A549 (cell line): ENCODE measurements around the gene NLRP1.

Source experiments
- BHLHE40 ChIP-seq: IDR thresholded peaks from 2 replicates; pipeline ENCODE4 v1.6.1; 2012; ENCODE audit warnings: low read depth, low read length, inconsistent platforms
- FOSL2 ChIP-seq, 2 experiments: fragments of 450-650 bp in 1 of 2; fragments of >200 bp in 1 of 2; sonication (Bioruptor Twin) in 1 of 2; formaldehyde crosslinking; IDR thresholded peaks; 2 replicates each; pipeline versions ENCODE4 v1.5.0 to v1.6.1; 2016 to 2020; ENCODE audit warnings: mild to moderate bottlenecking in 1 of 2, moderate library complexity in 1 of 2
- HOXA7 ChIP-seq: fragments of 250-450 bp; sonication (Bioruptor Pico); IDR thresholded peaks from 2 replicates; pipeline ENCODE4 v1.5.0; 2020; ENCODE audit warnings: mild to moderate bottlenecking, moderate library complexity
- JUNB ChIP-seq: fragments of >200 bp; sonication (Bioruptor Twin); formaldehyde crosslinking; IDR thresholded peaks from 2 replicates; pipeline ENCODE4 v1.6.1; 2016
- MAX ChIP-seq: IDR thresholded peaks from 2 replicates; pipeline ENCODE4 v1.6.1; 2012
- NFE2L2 ChIP-seq: fragments of 150-350 bp; conservative IDR thresholded peaks from 2 replicates; pipeline ENCODE4 v1.6.1; 2014; ENCODE audit warnings: low read length
- POLR2A ChIP-seq: IDR thresholded peaks from 2 replicates; pipeline ENCODE4 v1.6.1; 2012; ENCODE audit warnings: mild to moderate bottlenecking, low read length
- POLR2AphosphoS2 ChIP-seq: conservative IDR thresholded peaks from 2 replicates; pipeline ENCODE4 v1.6.1; 2012; ENCODE audit warnings: low read length, improper control_type of control experiment, inconsistent platforms
- RCOR1 ChIP-seq: fragments of 150-350 bp; IDR thresholded peaks from 2 replicates; pipeline ENCODE4 v1.6.1; 2014; ENCODE audit warnings: antibody characterized with exemption, low read length, low read depth
- RFX5 ChIP-seq: fragments of 450-650 bp; IDR thresholded peaks from 2 replicates; pipeline ENCODE4 v1.7.1; 2014; ENCODE audit warnings: antibody characterized with exemption, mild to moderate bottlenecking, moderate library complexity
- TF ChIP-seq, protein P1 (sequence below): fragments of >200 bp; sonication (Bioruptor Twin); formaldehyde crosslinking; IDR thresholded peaks from 3 replicates; pipeline ENCODE4 v1.5.1; 2016
- TF ChIP-seq, protein P2 (sequence below): fragments of 250-450 bp; sonication (Bioruptor Pico); IDR thresholded peaks from 2 replicates; pipeline ENCODE4 v1.5.0; 2021; ENCODE audit warnings: mild to moderate bottlenecking, moderate library complexity, borderline replicate concordance

- TF ChIP-seq, protein P1, sequence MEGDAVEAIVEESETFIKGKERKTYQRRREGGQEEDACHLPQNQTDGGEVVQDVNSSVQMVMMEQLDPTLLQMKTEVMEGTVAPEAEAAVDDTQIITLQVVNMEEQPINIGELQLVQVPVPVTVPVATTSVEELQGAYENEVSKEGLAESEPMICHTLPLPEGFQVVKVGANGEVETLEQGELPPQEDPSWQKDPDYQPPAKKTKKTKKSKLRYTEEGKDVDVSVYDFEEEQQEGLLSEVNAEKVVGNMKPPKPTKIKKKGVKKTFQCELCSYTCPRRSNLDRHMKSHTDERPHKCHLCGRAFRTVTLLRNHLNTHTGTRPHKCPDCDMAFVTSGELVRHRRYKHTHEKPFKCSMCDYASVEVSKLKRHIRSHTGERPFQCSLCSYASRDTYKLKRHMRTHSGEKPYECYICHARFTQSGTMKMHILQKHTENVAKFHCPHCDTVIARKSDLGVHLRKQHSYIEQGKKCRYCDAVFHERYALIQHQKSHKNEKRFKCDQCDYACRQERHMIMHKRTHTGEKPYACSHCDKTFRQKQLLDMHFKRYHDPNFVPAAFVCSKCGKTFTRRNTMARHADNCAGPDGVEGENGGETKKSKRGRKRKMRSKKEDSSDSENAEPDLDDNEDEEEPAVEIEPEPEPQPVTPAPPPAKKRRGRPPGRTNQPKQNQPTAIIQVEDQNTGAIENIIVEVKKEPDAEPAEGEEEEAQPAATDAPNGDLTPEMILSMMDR = no peak
- no peak for TF ChIP-seq POLR2AphosphoS2
- TF ChIP-seq, protein P2, sequence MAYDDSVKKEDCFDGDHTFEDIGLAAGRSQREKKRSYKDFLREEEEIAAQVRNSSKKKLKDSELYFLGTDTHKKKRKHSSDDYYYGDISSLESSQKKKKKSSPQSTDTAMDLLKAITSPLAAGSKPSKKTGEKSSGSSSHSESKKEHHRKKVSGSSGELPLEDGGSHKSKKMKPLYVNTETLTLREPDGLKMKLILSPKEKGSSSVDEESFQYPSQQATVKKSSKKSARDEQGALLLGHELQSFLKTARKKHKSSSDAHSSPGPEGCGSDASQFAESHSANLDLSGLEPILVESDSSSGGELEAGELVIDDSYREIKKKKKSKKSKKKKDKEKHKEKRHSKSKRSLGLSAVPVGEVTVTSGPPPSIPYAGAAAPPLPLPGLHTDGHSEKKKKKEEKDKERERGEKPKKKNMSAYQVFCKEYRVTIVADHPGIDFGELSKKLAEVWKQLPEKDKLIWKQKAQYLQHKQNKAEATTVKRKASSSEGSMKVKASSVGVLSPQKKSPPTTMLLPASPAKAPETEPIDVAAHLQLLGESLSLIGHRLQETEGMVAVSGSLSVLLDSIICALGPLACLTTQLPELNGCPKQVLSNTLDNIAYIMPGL (CRISPR knock-in tag) = no peak
- peak; percentile 94 for TF ChIP-seq POLR2A
- no peak for TF ChIP-seq HOXA7
- no peak for TF ChIP-seq RFX5
- no peak for TF ChIP-seq JUNB
- no peak for TF ChIP-seq FOSL2 (IDR thresholded peaks at IDR 0.05)
- TF ChIP-seq FOSL2 (CRISPR knock-in tag; IDR thresholded peaks at IDR 0.05) = no peak
- TF ChIP-seq RCOR1 = no peak
- no peak for TF ChIP-seq BHLHE40
- no peak for TF ChIP-seq NFE2L2
- no peak for TF ChIP-seq MAX
These were observed 98.8 kb downstream of the NLRP1 start, which contains the start of gene DERL2 for GRCh38 chr17:5485270-5486205.
